NCI-H774 (cell line): Measurements from ENCODE around the gene TNFRSF8.

Experiments used
- DNase-seq: peaks from one replicate; lab custom pipeline; 2025; lab: John Stamatoyannopoulos, UW

The TNFRSF8 gene

GRCh38 chr1:12060500-12060899 lies 2.6 kb upstream of the TNFRSF8 start:
- DNase-seq: no peak

- DNase-seq: no peak
Measured at GRCh38 chr1:12064073-12064969, 1.2 kb downstream of the TNFRSF8 start.

GRCh38 chr1:12065872-12066271 lies 2.8 kb downstream of the TNFRSF8 start:
- DNase-seq: no peak

- DNase-seq: no peak
Measured at GRCh38 chr1:12067900-12068821, 5.1 kb downstream of the TNFRSF8 start.

GRCh38 chr1:12069623-12070244 lies 6.6 kb downstream of the TNFRSF8 start:
- no peak for DNase-seq

- no peak for DNase-seq
Measured at GRCh38 chr1:12071892-12072291, 8.8 kb downstream of the TNFRSF8 start.

- DNase-seq: no peak
Measured at GRCh38 chr1:12072741-12073140, 9.6 kb downstream of the TNFRSF8 start.

GRCh38 chr1:12073796-12074195 lies 10.7 kb downstream of the TNFRSF8 start:
- no peak for DNase-seq

GRCh38 chr1:12075195-12076114 lies 12.4 kb downstream of the TNFRSF8 start:
- no peak for DNase-seq

- no peak for DNase-seq
Measured at GRCh38 chr1:12076425-12077005, 13.4 kb downstream of the TNFRSF8 start.

- DNase-seq: no peak
Measured at GRCh38 chr1:12078575-12078937, 15.5 kb downstream of the TNFRSF8 start.

- DNase-seq: no peak
Measured at GRCh38 chr1:12078938-12079861, 16.1 kb downstream of the TNFRSF8 start.

- no peak for DNase-seq
Measured at GRCh38 chr1:12080156-12080555, 17.1 kb downstream of the TNFRSF8 start.

- DNase-seq: no peak
Measured at GRCh38 chr1:12080773-12081556, 17.9 kb downstream of the TNFRSF8 start.

GRCh38 chr1:12081648-12082396 lies 18.7 kb downstream of the TNFRSF8 start:
- DNase-seq: no peak

- DNase-seq: no peak
Measured at GRCh38 chr1:12082988-12083387, 19.9 kb downstream of the TNFRSF8 start.

GRCh38 chr1:12083766-12084165 lies 20.7 kb downstream of the TNFRSF8 start:
- no peak for DNase-seq

- DNase-seq: no peak
Measured at GRCh38 chr1:12085643-12086260, 22.6 kb downstream of the TNFRSF8 start.
